DND-41 (cell line): ENCODE results near the gene SAP30L.

Experiments used
- ATAC-seq: fragments of 200-7000 bp; cut with Tn5 transposase; 3 replicates; pipeline ENCODE4 v1.9.1; 2021; ENCODE audit warnings: low read depth; ENCODE audit not compliant: insufficient read depth
- DNase-seq: peaks from one replicate; pipeline ENCODE4 v3.0.0-alpha.2; 2020
- H2AFZ ChIP-seq: 2 replicates; pipeline ENCODE4 v1.6.0; 2012; ENCODE audit warnings: low read depth, low read length
- H3K27ac ChIP-seq: 2 replicates; pipeline ENCODE4 v1.5.1; 2012; ENCODE audit warnings: low read length, inconsistent platforms
- H3K27me3 ChIP-seq: fragments of 200-600 bp; sonication (generic); 2 replicates; pipeline ENCODE4 v1.6.0; 2012; ENCODE audit warnings: low read length, mild to moderate bottlenecking, inconsistent platforms; ENCODE audit not compliant: insufficient read depth, poor library complexity
- H3K36me3 ChIP-seq: 2 replicates; pipeline ENCODE4 v1.5.1; 2012; ENCODE audit warnings: low read length, inconsistent platforms; ENCODE audit not compliant: insufficient read depth
- H3K4me1 ChIP-seq: 2 replicates; pipeline ENCODE4 v1.5.1; 2012; ENCODE audit warnings: mild to moderate bottlenecking, low read length; ENCODE audit not compliant: insufficient read depth
- H3K4me2 ChIP-seq: 2 replicates; pipeline ENCODE4 v1.6.0; 2012; ENCODE audit warnings: mild to moderate bottlenecking, moderate library complexity, low read length, inconsistent platforms; ENCODE audit not compliant: insufficient read depth
- H3K4me3 ChIP-seq, 2 experiments: fragments of 200-600 bp in 1 of 2; shearing (Covaris generic) in 1 of 2; 2 replicates each; pipeline ENCODE4 v1.5.1; 2012 to 2016; ENCODE audit warnings: inconsistent platforms in 2 of 2, low read length in 2 of 2, mild to moderate bottlenecking in 2 of 2, low read depth in 1 of 2, moderate library complexity in 1 of 2
- H3K79me2 ChIP-seq: 2 replicates; pipeline ENCODE4 v1.6.0; 2012; ENCODE audit warnings: low read length, inconsistent platforms; ENCODE audit not compliant: insufficient read depth
- H3K9ac ChIP-seq: 2 replicates; pipeline ENCODE4 v1.6.0; 2012; ENCODE audit warnings: low read depth, mild to moderate bottlenecking, inconsistent platforms, low read length, moderate library complexity
- H3K9me3 ChIP-seq: 2 replicates; pipeline ENCODE4 v1.5.1; 2012; ENCODE audit warnings: low read length, moderate library complexity, mild to moderate bottlenecking, inconsistent platforms; ENCODE audit not compliant: insufficient read depth, severe bottlenecking
- H4K20me1 ChIP-seq: 2 replicates; pipeline ENCODE4 v1.6.0; 2012; ENCODE audit warnings: low read length; ENCODE audit not compliant: insufficient read depth
- CTCF ChIP-seq: IDR thresholded peaks from 2 replicates; pipeline ENCODE4 v1.5.1; 2012; ENCODE audit warnings: borderline replicate concordance, low read length, moderate library complexity, mild to moderate bottlenecking; ENCODE audit not compliant: poor library complexity, severe bottlenecking; ENCODE audit errors: extremely low read depth
- EZH2 ChIP-seq: IDR thresholded peaks from 3 replicates; pipeline ENCODE4 v1.6.1; 2012; ENCODE audit warnings: borderline replicate concordance, low read depth, mild to moderate bottlenecking, moderate library complexity, low read length, inconsistent platforms; ENCODE audit not compliant: severe bottlenecking

The SAP30L gene

DNA sequence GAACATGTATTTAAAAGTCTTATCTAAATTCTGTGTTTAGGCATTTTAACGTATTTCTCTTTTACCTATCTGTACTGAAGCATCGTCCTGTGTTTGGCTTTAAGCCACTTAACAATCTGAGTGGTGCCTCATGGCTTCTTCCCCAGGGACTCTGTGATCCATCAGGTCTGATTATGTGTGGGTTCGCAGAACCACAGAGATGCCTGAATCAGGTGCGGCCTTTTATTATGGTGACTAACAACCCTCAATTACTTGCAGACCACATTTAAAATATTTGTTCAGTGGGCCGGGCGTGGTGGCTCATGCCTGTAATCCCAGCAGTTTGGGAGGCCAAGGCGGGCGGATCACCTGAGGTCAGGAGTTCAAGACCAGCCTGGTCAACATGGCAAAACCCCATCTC, 39.6 kb upstream of the SAP30L start:
- no peaks in the 10 kb centered on the region for H3K79me2 ChIP-seq
- no peak overlapping the region for H3K9ac ChIP-seq
- peaks cover 6% of the 10 kb centered on the region for H3K4me1 ChIP-seq
- TF ChIP-seq EZH2 (no peak), CTCF (no peak)
- no peak overlapping the region for H3K27ac ChIP-seq
- no peaks in the 10 kb centered on the region for H3K9me3 ChIP-seq
- DNase-seq: no peak
- H3K27me3 ChIP-seq: no peaks in the 10 kb centered on the region
- H3K4me3 ChIP-seq: no peak overlapping the region
- no peak overlapping the region for H2AFZ ChIP-seq
- ATAC-seq: no peak
- 0 out of 2 replicates have a peak, but pooled peaks cover 3% of the 10 kb centered on the region for H4K20me1 ChIP-seq
- peaks cover 5% of the 10 kb centered on the region; the same call in 1 of the 2 replicates for H3K36me3 ChIP-seq
- H3K4me2 ChIP-seq: no peak overlapping the region

DNA sequence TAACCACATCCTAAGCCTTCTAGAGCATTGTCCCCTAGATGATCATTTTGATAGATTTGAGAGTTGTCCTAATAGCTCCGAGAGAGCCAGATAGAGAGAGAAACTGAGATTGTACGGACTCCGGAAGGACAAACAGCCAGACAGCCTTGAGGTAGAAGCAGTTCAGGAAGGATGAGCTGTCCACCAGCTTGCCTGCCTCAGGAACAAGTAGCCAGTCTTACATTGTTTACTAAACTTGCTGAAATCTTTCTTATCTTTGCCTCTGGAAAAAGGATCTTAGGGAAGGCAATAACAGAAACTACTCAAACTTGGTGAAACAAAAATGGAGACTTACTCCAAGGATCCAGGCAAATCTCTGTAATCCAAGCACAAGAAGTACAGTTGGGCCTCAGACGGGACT, 39.0 kb upstream of the SAP30L start:
- 0 out of 2 replicates have a peak, but pooled peaks cover under 1% of the 10 kb centered on the region for H4K20me1 ChIP-seq
- H3K9ac ChIP-seq: no peak overlapping the region
- TF ChIP-seq EZH2 (no peak), CTCF (no peak)
- H2AFZ ChIP-seq: no peak overlapping the region
- H3K4me2 ChIP-seq: no peak overlapping the region
- H3K4me3 ChIP-seq: no peak overlapping the region
- H3K4me1 ChIP-seq: peaks cover 6% of the 10 kb centered on the region
- H3K27ac ChIP-seq: no peak overlapping the region
- no peak for DNase-seq
- H3K36me3 ChIP-seq: peaks cover 5% of the 10 kb centered on the region; the same call in 1 of the 2 replicates
- H3K9me3 ChIP-seq: no peaks in the 10 kb centered on the region
- ATAC-seq: no peak
- no peaks in the 10 kb centered on the region for H3K79me2 ChIP-seq
- H3K27me3 ChIP-seq: no peaks in the 10 kb centered on the region

DNA sequence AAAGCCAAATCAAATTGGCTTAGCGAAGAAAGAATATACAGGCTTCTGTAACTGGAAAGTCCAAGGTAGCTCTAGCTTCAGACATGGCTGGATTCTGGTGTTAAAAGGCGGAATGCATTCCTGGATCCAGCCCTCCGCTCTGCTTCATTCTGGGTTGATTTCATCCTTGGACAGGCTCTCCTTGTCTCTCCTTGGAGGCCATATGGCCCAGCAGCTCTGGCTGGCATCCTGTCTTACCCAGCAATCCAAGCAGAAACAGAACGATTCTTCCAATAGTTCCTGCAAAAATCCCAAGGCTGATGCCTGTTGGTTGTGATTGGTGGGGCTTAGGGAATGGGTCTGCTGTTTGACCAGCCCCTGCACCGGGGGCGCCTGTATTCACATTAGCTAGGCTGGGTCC, 37.0 kb upstream of the SAP30L start:
- Histone ChIP-seq H3K36me3 (peaks cover 8% of the 10 kb centered on the region; the same call in 1 of the 2 replicates), H2AFZ (no peak overlapping the region), H3K79me2 (no peaks in the 10 kb centered on the region), H3K27ac (no peak overlapping the region), H3K4me3 (no peak overlapping the region), H3K4me2 (no peak overlapping the region), H3K9ac (no peak overlapping the region), H4K20me1 (no peaks in the 10 kb centered on the region), H3K27me3 (no peaks in the 10 kb centered on the region), H3K4me1 (peaks cover 6% of the 10 kb centered on the region), H3K9me3 (no peaks in the 10 kb centered on the region)
- DNase-seq: no peak
- TF ChIP-seq EZH2: no peak
- TF ChIP-seq CTCF: no peak
- no peak for ATAC-seq

DNA sequence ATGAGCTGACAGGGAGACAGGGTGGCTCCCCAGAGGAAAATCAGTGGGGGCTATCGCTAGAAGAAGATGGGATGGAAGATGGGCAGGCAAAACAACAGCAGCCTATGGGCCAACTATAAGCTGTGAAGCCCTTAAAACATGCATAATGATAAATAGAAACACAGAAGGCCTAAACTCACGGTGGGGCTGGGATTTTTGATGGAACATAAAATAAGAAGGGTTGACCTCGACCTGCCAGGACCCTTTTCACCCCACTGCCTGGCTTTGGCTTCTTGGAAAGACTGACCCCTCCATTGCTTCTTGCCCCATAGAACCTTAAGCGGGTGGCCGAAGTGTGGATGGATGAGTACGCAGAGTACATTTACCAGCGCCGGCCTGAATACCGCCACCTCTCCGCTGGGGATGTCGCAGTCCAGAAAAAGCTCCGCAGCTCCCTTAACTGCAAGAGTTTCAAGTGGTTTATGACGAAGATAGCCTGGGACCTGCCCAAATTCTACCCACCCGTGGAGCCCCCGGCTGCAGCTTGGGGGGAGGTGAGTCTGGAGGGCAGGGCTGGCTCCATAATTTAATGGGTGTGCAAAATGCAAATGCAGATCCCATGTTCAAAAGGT, 36.5 kb upstream of the SAP30L start:
- Histone ChIP-seq H3K4me3 (no peak overlapping the region), H3K4me1 (peaks cover 6% of the 10 kb centered on the region), H3K9ac (no peak overlapping the region), H3K27ac (no peak overlapping the region), H3K79me2 (no peaks in the 10 kb centered on the region), H4K20me1 (no peaks in the 10 kb centered on the region), H3K4me2 (no peak overlapping the region), H3K9me3 (no peaks in the 10 kb centered on the region), H3K36me3 (peaks cover 8% of the 10 kb centered on the region; the same call in 1 of the 2 replicates), H3K27me3 (no peaks in the 10 kb centered on the region), H2AFZ (no peak overlapping the region)
- DNase-seq (no peak), ATAC-seq (no peak)
- TF ChIP-seq EZH2: no peak
- TF ChIP-seq CTCF: no peak
